HUES6 (cell line): ENCODE measurements around the gene ZFHX3.

Experiments used
- H3K27ac ChIP-seq: 2 replicates; pipeline ENCODE4 v1.7.0; 2013; ENCODE audit warnings: low read depth, mild to moderate bottlenecking, low read length, inconsistent platforms
- H3K27me3 ChIP-seq: 2 replicates; pipeline ENCODE4 v1.6.1; 2013; ENCODE audit warnings: low read length; ENCODE audit not compliant: control insufficient read depth, insufficient read depth
- H3K36me3 ChIP-seq: 2 replicates; pipeline ENCODE4 v1.6.1; 2013; ENCODE audit warnings: low read length; ENCODE audit not compliant: control insufficient read depth, insufficient read depth
- H3K4me1 ChIP-seq: 2 replicates; pipeline ENCODE4 v1.6.1; 2013; ENCODE audit warnings: low read length; ENCODE audit not compliant: control insufficient read depth, insufficient read depth
- H3K4me3 ChIP-seq: 2 replicates; pipeline ENCODE4 v1.5.1; 2013; ENCODE audit warnings: low read depth, low read length
- H3K9ac ChIP-seq: one replicate; pipeline ENCODE4 v1.6.1; 2013; ENCODE audit warnings: mild to moderate bottlenecking, low read length
- H3K9me3 ChIP-seq: 2 replicates; pipeline ENCODE4 v1.6.1; 2013; ENCODE audit warnings: low read depth, low read length; ENCODE audit not compliant: control insufficient read depth, insufficient read depth

The ZFHX3 gene

GRCh38 chr16:72963533-72964315 lies 84.2 kb downstream of the ZFHX3 start:
- no peak overlapping the region for H3K9ac ChIP-seq
- no peak overlapping the region for H3K4me3 ChIP-seq
- H3K9me3 ChIP-seq = no peaks in the 10 kb centered on the region
- H3K27ac ChIP-seq = no peak overlapping the region
- no peaks in the 10 kb centered on the region for H3K36me3 ChIP-seq
- no peaks in the 10 kb centered on the region for H3K27me3 ChIP-seq
- no peaks in the 10 kb centered on the region for H3K4me1 ChIP-seq

- no peaks in the 10 kb centered on the region for H3K4me1 ChIP-seq
- H3K36me3 ChIP-seq = no peaks in the 10 kb centered on the region
- no peaks in the 10 kb centered on the region for H3K9me3 ChIP-seq
- H3K4me3 ChIP-seq = no peak overlapping the region
- H3K27ac ChIP-seq = no peak overlapping the region
- no peaks in the 10 kb centered on the region for H3K27me3 ChIP-seq
- no peak overlapping the region for H3K9ac ChIP-seq
Observed at GRCh38 chr16:72962347-72962746, 85.6 kb downstream of the ZFHX3 start.

DNA sequence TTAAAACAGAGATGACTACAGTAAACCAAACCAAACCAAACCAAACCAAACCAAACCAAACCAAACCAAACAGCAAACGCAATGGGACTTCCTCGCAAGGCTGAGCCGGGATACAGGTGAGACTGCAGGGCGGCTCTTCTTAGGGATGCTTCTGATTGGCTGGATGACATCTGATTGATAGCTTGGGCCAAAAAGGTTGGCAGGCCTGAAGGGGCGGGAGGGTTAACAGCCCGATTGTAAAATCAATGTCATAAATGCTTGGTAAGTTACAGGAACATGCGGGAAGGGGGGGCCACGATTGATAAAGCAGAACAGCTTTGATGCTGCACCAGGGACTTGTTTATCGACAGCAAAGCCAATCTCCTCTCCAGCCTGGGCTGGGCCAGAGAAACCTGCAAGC lies 86.1 kb downstream of the ZFHX3 start:
- Histone ChIP-seq H3K27ac (no peak overlapping the region), H3K36me3 (no peaks in the 10 kb centered on the region), H3K9me3 (no peaks in the 10 kb centered on the region), H3K4me1 (no peaks in the 10 kb centered on the region), H3K27me3 (no peaks in the 10 kb centered on the region), H3K9ac (no peak overlapping the region), H3K4me3 (no peak overlapping the region)

- no peaks in the 10 kb centered on the region for H3K4me1 ChIP-seq
- no peak overlapping the region for H3K27ac ChIP-seq
- no peak overlapping the region for H3K4me3 ChIP-seq
- no peaks in the 10 kb centered on the region for H3K36me3 ChIP-seq
- no peaks in the 10 kb centered on the region for H3K9me3 ChIP-seq
- H3K27me3 ChIP-seq = no peaks in the 10 kb centered on the region
- H3K9ac ChIP-seq = no peak overlapping the region
Observed at GRCh38 chr16:72961115-72961832, 86.7 kb downstream of the ZFHX3 start.

GRCh38 chr16:72960101-72960500 lies 87.8 kb downstream of the ZFHX3 start:
- H3K27ac ChIP-seq = no peak overlapping the region
- H3K36me3 ChIP-seq = no peaks in the 10 kb centered on the region
- H3K9ac ChIP-seq = no peak overlapping the region
- H3K9me3 ChIP-seq = no peaks in the 10 kb centered on the region
- H3K27me3 ChIP-seq = no peaks in the 10 kb centered on the region
- no peak overlapping the region for H3K4me3 ChIP-seq
- H3K4me1 ChIP-seq = no peaks in the 10 kb centered on the region

GRCh38 chr16:72959301-72959996 lies 88.5 kb downstream of the ZFHX3 start:
- Histone ChIP-seq H3K36me3 (no peaks in the 10 kb centered on the region), H3K4me1 (no peaks in the 10 kb centered on the region), H3K27ac (no peak overlapping the region), H3K9ac (no peak overlapping the region), H3K4me3 (no peak overlapping the region), H3K27me3 (no peaks in the 10 kb centered on the region), H3K9me3 (no peaks in the 10 kb centered on the region)

GRCh38 chr16:72958522-72959076 lies 89.3 kb downstream of the ZFHX3 start:
- Histone ChIP-seq H3K9ac (no peak overlapping the region), H3K27me3 (no peaks in the 10 kb centered on the region), H3K36me3 (no peaks in the 10 kb centered on the region), H3K9me3 (no peaks in the 10 kb centered on the region), H3K4me1 (no peaks in the 10 kb centered on the region), H3K4me3 (no peak overlapping the region), H3K27ac (no peak overlapping the region)

DNA sequence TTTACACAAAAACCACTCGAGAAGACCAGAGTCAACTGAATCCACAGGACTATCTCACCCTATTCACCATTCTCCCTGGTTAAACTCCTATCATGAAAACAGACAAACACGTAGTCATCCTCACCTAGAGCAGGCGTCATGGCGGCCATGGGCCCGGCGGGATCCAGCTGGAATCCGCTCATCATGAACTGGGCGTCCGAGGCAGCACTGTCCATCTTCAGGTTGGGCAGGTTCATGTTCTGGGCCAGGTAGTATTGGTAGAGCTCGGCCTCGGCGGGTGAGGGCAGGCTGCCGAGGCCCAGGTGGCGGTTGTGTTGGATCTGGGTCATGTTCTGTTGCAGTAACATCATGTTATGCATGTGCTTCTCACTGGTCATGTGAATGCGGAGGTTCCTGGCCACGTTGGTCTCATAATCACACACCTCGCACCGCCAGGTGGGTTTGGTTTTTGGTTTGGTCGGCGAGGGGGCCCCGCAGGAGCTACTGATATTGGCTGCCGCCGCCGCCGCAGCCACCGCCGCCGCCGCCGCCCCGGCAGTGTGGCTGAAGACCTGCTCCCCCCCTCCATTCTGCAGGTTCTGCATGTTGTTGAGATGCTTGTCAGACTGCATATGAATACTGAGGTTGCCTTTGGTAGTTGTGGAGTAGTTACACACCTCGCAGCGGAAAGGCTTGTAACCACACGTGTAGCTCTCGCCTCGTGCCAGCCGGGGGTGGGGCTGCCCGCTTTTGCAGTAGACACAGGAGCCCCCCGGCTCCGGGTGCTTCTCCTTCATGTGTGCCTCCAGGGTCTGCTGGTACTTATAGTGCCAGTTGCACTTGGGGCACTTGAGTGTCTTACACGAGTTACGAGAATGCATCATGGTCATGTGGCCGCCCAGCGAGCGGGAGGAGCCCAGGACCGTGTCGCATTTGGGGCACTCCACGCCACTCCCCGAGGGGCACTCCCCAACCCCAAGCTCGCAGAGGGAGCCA lies 90.3 kb downstream of the ZFHX3 start:
- H3K36me3 ChIP-seq = no peaks in the 10 kb centered on the region

DNA sequence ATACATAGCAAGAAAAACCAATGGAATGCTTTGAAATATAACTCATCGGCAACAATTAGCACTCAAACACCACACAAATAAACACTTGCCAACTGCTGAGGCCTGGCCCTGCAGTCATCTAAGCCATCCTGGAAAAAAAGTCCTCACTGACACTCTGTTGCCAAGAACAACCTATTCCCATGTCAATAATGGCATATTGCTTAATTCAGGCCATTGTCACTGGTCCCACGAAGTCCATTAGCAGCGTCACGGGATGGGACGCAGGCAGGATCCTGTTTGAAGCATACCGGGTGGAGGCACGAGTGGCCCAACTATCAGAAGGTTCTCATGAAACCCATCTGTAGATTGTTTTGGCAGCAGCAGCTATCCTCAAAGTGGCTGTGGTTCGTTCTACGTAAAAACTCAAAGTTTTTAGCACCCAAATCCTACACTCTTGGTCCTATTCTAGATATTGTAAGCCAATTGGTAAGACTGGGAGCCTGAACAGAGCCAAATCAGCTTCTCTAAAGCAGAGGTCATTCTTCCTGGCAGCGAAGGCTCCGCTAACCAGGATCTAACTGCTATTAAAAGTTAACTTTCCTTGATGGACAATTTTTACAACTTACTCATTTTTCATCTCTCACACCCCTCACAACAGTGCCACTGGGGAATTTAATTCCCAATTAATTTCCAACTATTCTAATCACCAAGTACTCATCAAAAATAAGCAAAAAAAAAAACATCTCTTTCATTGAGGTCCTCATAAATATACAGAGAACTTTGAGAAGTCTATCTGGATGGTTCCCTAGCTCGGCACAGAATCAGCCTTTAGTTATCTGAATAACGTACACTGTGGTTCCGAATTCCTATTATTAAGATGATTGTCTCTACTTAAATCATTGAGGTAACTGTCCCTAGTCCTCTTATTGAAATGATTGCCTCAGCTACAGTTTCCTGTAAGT lies 91.5 kb downstream of the ZFHX3 start:
- no peak overlapping the region for H3K4me3 ChIP-seq
- H3K9me3 ChIP-seq = no peaks in the 10 kb centered on the region
- H3K36me3 ChIP-seq = no peaks in the 10 kb centered on the region
- no peak overlapping the region for H3K27ac ChIP-seq
- no peak overlapping the region for H3K9ac ChIP-seq
- no peaks in the 10 kb centered on the region for H3K4me1 ChIP-seq
- no peaks in the 10 kb centered on the region for H3K27me3 ChIP-seq

More for the DNA sequence above, 90.3 kb downstream of the ZFHX3 start:
- H3K4me3 ChIP-seq = no peak overlapping the region
- H3K9me3 ChIP-seq = no peaks in the 10 kb centered on the region
- H3K4me1 ChIP-seq = no peaks in the 10 kb centered on the region
- H3K9ac ChIP-seq = no peak overlapping the region
- H3K27ac ChIP-seq = no peak overlapping the region
- no peaks in the 10 kb centered on the region for H3K27me3 ChIP-seq
